Choroid plexus epithelial cell (primary cell): Measurements from ENCODE around the gene OSBPL6.
A peak's percentile ranks its signal among the peaks of the same experiment; 100 is the strongest.

ENCODE experiments used
- DNase-seq: peaks from one replicate; pipeline ENCODE4 v3.0.0-alpha.2; 2010; ENCODE audit warnings: low read depth
- H3K4me3 ChIP-seq: 2 replicates; pipeline ENCODE4 v1.5.1; 2011; ENCODE audit warnings: low read depth, mild to moderate bottlenecking, control low read depth, low read length, moderate library complexity
- CTCF ChIP-seq: conservative IDR thresholded peaks from 2 replicates; pipeline ENCODE4 v1.5.1; 2011; ENCODE audit warnings: low read depth, mild to moderate bottlenecking, control low read depth, inconsistent platforms, low read length, moderate library complexity

OSBPL6 gene

DNA sequence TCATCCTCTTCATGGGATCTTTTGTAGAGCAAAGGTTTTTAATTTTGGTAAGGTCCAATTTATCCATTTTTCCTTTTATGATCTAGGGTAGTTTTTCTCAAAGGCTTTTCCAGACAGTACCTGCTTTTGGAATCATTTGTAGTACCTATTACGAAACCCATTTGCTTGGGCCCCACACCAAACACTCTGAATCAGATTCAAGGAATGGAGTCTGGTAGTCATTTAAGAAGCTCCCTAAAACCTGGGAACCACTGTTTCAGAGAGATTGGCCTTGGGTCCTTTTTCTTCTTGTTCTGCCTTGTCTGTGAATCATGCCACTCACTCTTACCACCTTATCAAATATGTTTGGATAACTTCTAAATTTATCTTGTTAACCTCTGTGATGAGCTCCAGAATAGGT is 40.3 kb downstream of the OSBPL6 start:
- TF ChIP-seq CTCF = no peak
- H3K4me3 ChIP-seq = no peak overlapping the region
- no peak for DNase-seq

GRCh38 chr2:178237488-178238153 is 43.3 kb downstream of the OSBPL6 start:
- TF ChIP-seq CTCF = no peak
- no peak for DNase-seq
- H3K4me3 ChIP-seq = no peak overlapping the region

DNA sequence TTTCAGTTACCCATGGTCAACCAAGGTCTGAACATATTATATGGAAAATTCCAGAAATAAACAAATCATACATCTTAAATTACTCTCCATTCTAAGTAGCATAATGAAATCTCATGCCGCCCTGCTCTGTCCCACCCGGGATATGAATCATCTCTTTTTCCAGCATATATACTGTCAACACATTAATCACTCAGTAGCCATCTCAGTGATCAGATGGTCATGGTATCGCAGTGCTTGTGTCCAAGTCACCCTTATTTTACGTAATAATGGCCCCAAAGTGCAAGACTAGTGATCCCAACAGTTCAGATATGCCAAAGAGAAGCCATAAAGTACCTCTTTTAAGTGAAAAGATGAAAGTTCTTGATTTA is 43.8 kb downstream of the OSBPL6 start:
- no peak overlapping the region for H3K4me3 ChIP-seq
- DNase-seq = peak; percentile 58
- TF ChIP-seq CTCF = no peak

- no peak overlapping the region for H3K4me3 ChIP-seq
- DNase-seq = no peak
- TF ChIP-seq CTCF = no peak
Measured at GRCh38 chr2:178238750-178239149, 44.4 kb downstream of the OSBPL6 start.

DNA sequence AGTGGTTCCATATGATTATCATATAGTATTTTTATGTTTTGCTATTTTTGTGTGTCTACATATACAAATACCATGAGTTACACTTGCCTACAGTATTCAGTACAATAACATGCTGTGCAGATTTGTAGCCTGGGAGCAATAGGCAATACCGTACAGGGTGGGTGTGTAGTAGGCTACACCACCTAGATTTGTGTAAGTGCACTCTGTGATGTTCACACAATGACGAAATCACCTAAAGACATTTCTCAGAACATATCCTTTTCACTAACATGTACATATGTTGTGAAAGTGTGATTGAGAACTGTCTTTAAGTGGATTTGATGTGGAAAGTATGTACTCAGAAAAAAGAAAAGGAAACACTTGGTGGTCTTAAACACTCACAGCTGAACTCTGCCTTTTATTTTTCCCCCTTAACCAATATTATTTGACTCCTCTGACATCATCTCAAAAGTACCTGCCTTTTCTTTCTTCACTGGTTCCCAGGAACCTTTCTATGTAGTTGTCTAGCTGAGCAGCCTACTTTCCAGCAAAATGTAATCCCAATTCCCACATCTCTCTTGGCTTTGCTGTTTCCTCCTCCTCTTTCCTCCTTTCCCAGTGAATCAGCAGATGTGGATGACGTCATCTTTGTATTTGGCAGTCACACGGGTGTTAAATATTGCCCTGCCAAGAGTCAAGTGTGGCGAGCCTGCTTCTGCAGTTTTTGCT is 47.7 kb downstream of the OSBPL6 start:
- no peak for TF ChIP-seq CTCF
- H3K4me3 ChIP-seq = no peak overlapping the region

DNA sequence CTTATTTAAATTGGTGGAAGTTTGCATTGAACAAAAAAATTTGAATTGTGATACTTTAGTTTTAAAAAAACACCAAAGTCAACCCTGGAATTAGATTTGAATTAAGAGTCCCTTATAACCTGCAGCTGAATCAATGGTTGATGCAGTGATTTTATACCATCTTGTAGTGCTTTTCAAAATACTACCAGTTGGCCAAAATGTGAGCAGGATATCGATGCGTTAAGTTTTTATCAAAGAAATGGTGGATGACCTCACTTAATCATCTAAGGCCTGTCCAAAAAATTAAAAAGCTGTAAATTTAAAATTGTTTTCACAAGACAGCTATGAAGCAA is 48.2 kb downstream of the OSBPL6 start:
- no peak overlapping the region for H3K4me3 ChIP-seq
- no peak for DNase-seq
- no peak for TF ChIP-seq CTCF

More for the DNA sequence above, 47.7 kb downstream of the OSBPL6 start:
- DNase-seq = peak; percentile 87

DNA sequence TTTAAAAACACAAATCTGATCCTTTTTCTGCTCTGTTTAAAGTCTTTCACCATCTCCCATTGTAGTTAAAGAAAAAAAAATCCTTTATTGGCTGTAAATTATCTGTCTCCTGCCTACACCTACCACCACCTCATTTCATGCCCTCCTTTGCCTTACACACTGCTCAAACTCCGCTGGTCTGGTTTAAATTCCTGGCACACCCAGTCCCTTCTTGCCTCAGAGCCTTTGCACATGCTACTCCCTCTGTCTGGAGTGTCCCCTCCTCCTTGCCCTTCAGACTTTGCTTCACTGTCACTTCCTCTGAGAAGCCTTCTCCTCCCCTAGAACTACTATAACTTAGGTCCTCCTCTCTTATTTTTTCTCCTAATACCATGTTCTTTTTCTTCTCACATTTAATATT is 49.6 kb downstream of the OSBPL6 start:
- no peak for TF ChIP-seq CTCF
- H3K4me3 ChIP-seq = no peak overlapping the region
- no peak for DNase-seq
